Smooth muscle cell (in vitro differentiated cells): Measurements from ENCODE around the gene SLC22A9. TPM values are rescaled to one million over a fixed set of nuclear protein-coding genes. Genes with fewer than 3 reads are reported as not detected.

Experiments used
- DNase-seq: peaks from one replicate; lab custom pipeline; 2025; ENCODE audit not compliant: unreplicated experiment; lab: John Stamatoyannopoulos, UW
- H2AFZ ChIP-seq: fragments of 200-600 bp; sonication (generic); 2 replicates; pipeline ENCODE4 v1.6.0; 2016; ENCODE audit warnings: antibody characterized with exemption, low read depth, mild to moderate bottlenecking
- H3F3A ChIP-seq: fragments of 200-600 bp; sonication (generic); 2 replicates; pipeline ENCODE4 v1.6.0; 2017; ENCODE audit warnings: antibody characterized with exemption, low read depth
- H3K27ac ChIP-seq: fragments of 200-600 bp; sonication (generic); 2 replicates; pipeline ENCODE4 v1.5.1; 2016; ENCODE audit warnings: low read depth, mild to moderate bottlenecking
- H3K27me3 ChIP-seq: fragments of 200-600 bp; sonication (generic); 2 replicates; pipeline ENCODE4 v1.6.1; 2016; ENCODE audit warnings: low read depth, mild to moderate bottlenecking
- H3K36me3 ChIP-seq: fragments of 200-600 bp; sonication (generic); 2 replicates; pipeline ENCODE4 v1.5.1; 2016; ENCODE audit warnings: low read depth
- H3K4me1 ChIP-seq: fragments of 200-600 bp; sonication (generic); 2 replicates; pipeline ENCODE4 v1.5.1; 2016; ENCODE audit warnings: low read depth
- H3K4me2 ChIP-seq: fragments of 200-600 bp; sonication (generic); 2 replicates; pipeline ENCODE4 v1.6.0; 2016; ENCODE audit warnings: mild to moderate bottlenecking
- H3K4me3 ChIP-seq: fragments of 200-600 bp; sonication (generic); 2 replicates; pipeline ENCODE4 v1.5.1; 2016; ENCODE audit warnings: mild to moderate bottlenecking
- H3K79me2 ChIP-seq: fragments of 200-600 bp; sonication (generic); 2 replicates; pipeline ENCODE4 v1.6.0; 2016; ENCODE audit warnings: low read depth, mild to moderate bottlenecking
- H3K9ac ChIP-seq: fragments of 200-600 bp; sonication (generic); 2 replicates; pipeline ENCODE4 v1.6.0; 2016; ENCODE audit warnings: low read depth
- H3K9me3 ChIP-seq: fragments of 200-600 bp; sonication (generic); replicated peaks from 2 replicates; pipeline ENCODE4 v1.5.1; 2016; ENCODE audit warnings: low read depth
- H4K20me1 ChIP-seq: fragments of 200-600 bp; sonication (generic); 2 replicates; pipeline ENCODE4 v1.6.0; 2016; ENCODE audit warnings: low read depth
- WGBS: methylation state at CpG from one replicate; pipeline ENCODE4 v1.1.7; 2016; ENCODE audit warnings: low lambda C conversion rate; 5-methylcytosine and 5-hydroxymethylcytosine counted together
- polyA plus RNA-seq: library from polyadenylated mRNA; unstranded; fragments of >200 nt; fragmentation: Nextera tagmentation; extraction: Ambion mirVana; gene quantifications from 2 replicates; pipeline ENCODE4 v1.2.1, GENCODE V29; 2016
- total RNA-seq: library from RNA; depleted of rRNA; stranded (reverse); fragments of >200 nt; gene quantifications from 2 replicates; pipeline ENCODE4 v1.2.3, GENCODE V29; 2014
- TF ChIP-seq, protein P1 (sequence below): fragments of 200-600 bp; sonication (generic); IDR thresholded peaks from 2 replicates; pipeline ENCODE4 v1.5.1; 2017; ENCODE audit warnings: borderline replicate concordance, mild to moderate bottlenecking, antibody characterized with exemption; ENCODE audit not compliant: insufficient read depth, poor library complexity, severe bottlenecking

Gene SLC22A9
- total and polyA plus RNA-seq, 2 experiments from 2014 or later, result not detected

DNA sequence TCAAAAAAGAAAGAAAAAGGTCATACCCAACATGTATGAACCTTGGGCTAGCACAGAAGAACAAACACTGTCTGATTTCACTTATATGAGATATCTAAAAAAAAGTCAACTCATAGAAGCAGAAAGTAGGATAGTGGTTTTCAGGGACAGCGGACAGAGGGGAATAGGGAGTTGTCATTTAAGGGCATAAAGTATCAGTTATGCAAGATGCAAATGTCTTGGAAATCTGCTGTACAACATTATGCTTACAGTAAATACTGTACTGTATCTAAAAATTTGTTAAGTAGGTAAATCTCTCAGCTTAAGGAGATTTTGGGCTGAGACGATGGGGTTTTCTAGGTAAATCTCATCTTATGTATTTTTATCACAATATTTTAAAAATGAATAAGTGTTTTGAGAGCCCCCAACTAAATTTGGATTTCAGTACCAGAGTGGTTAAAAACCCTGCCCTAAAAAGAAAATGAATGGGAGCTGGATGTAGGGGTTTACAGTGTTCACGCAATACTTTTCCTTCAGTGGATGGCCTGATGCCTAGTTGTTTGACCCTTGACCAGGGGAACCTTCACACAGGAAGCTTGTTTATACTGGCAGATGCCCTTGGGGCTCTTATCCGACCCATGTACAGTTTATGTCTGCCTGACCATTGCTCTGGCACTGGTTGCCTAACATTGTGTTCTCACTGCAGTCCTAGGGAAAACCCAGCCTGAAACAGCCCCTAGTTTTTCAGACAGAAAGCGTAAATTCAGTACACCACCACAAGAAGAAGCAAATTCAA lies 34.8 kb downstream of the SLC22A9 start:
- Histone ChIP-seq H3K9ac (no peak overlapping the region), H3K27ac (no peak overlapping the region), H3K27me3 (no peaks in the 10 kb centered on the region), H3K4me2 (no peak overlapping the region), H4K20me1 (no peaks in the 10 kb centered on the region), H2AFZ (no peak overlapping the region), H3F3A (no peaks in the 10 kb centered on the region), H3K36me3 (no peaks in the 10 kb centered on the region), H3K4me1 (no peaks in the 10 kb centered on the region), H3K9me3 (no peaks in the 10 kb centered on the region), H3K4me3 (no peak overlapping the region), H3K79me2 (no peaks in the 10 kb centered on the region)
- TF ChIP-seq, protein P1, sequence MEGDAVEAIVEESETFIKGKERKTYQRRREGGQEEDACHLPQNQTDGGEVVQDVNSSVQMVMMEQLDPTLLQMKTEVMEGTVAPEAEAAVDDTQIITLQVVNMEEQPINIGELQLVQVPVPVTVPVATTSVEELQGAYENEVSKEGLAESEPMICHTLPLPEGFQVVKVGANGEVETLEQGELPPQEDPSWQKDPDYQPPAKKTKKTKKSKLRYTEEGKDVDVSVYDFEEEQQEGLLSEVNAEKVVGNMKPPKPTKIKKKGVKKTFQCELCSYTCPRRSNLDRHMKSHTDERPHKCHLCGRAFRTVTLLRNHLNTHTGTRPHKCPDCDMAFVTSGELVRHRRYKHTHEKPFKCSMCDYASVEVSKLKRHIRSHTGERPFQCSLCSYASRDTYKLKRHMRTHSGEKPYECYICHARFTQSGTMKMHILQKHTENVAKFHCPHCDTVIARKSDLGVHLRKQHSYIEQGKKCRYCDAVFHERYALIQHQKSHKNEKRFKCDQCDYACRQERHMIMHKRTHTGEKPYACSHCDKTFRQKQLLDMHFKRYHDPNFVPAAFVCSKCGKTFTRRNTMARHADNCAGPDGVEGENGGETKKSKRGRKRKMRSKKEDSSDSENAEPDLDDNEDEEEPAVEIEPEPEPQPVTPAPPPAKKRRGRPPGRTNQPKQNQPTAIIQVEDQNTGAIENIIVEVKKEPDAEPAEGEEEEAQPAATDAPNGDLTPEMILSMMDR, result no peak
- no peak for DNase-seq
- 94% methylated on average over 5 of the region's 5 CpGs for WGBS

- H4K20me1 ChIP-seq, result no peaks in the 10 kb centered on the region
- WGBS, result 79% methylated on average over 3 of the region's 3 CpGs
- no peaks in the 10 kb centered on the region for H3K9me3 ChIP-seq
- no peak overlapping the region for H3K4me2 ChIP-seq
- H3K27ac ChIP-seq, result no peak overlapping the region
- no peak overlapping the region for H3K4me3 ChIP-seq
- no peaks in the 10 kb centered on the region for H3K27me3 ChIP-seq
- no peaks in the 10 kb centered on the region for H3K36me3 ChIP-seq
- H3F3A ChIP-seq, result no peaks in the 10 kb centered on the region
- H3K9ac ChIP-seq, result no peak overlapping the region
- H3K4me1 ChIP-seq, result no peaks in the 10 kb centered on the region
- DNase-seq, result no peak
- TF ChIP-seq, protein P1, result no peak
- no peak overlapping the region for H2AFZ ChIP-seq
- H3K79me2 ChIP-seq, result no peaks in the 10 kb centered on the region
Observed at GRCh38 chr11:63405114-63405513, 35.5 kb downstream of the SLC22A9 start.

- no peak overlapping the region for H3K4me3 ChIP-seq
- no peak overlapping the region for H3K9ac ChIP-seq
- no peaks in the 10 kb centered on the region for H3K36me3 ChIP-seq
- no peaks in the 10 kb centered on the region for H3K79me2 ChIP-seq
- H3K27ac ChIP-seq, result no peak overlapping the region
- no peaks in the 10 kb centered on the region for H3K9me3 ChIP-seq
- DNase-seq, result no peak
- TF ChIP-seq, protein P1, result no peak
- H4K20me1 ChIP-seq, result no peaks in the 10 kb centered on the region
- no peaks in the 10 kb centered on the region for H3K27me3 ChIP-seq
- no peaks in the 10 kb centered on the region for H3F3A ChIP-seq
- WGBS, result 93% methylated on average over 2 of the region's 2 CpGs
- no peak overlapping the region for H2AFZ ChIP-seq
- H3K4me2 ChIP-seq, result no peak overlapping the region
- no peaks in the 10 kb centered on the region for H3K4me1 ChIP-seq
Observed at GRCh38 chr11:63406458-63406857, 36.9 kb downstream of the SLC22A9 start.
